ENCODE measurements around the gene ASIC4.

Gene ASIC4

DNA sequence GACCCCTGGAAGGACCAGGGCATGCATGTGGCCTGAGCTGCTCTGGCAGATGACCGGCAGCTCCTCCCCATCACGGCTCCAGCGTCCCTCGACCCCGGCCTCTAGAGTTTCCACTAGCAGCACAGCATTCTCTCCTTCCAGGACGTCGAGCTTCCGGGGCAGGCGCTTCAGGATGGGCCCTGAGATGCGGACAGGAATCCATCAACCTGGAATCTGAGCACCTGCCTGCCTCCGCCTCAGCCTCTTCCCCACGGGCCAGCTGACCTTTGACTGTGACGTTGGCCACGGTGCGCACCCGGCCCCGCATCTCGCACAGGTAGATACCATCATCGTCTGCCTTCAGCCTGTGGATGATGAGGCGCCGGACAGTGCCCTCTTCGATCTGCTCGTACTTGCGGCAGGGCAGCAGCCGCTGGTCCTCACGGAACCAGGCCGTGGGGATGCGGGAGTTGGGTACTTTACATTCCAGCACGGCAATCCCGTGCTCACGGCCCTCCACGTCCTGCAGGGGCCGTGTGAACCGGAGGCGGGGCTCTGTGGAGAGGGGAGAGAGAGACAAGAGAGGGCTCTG lies 53.6 kb downstream of the ASIC4 start:
- DNase-seq (ENCODE audit: low read depth), result no peak

- DNase-seq (ENCODE audit: low read depth), result no peak
Observed at GRCh38 chr2:219569041-219569440, 54.8 kb downstream of the ASIC4 start.

DNA sequence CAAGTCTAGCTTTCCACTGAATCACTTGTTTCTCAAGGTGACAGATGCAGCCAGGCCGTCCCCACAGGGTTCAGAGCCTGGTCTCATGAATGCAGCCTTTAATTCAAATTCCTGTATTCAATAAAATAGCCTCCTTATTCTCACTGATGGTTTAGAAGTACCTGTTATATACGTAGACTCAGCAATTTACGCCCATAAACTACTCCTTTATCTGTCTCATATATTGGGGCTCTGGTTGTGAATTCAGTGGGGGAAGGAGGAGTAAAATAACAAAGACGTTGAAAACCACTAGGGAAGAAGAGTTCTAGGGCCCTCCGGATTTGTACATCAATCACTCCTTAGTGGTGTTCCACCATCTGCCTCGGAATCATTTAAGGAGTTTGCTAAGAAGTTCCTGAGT lies 55.4 kb downstream of the ASIC4 start:
- no peak for DNase-seq (ENCODE audit: low read depth)

GRCh38 chr2:219570194-219570923 lies 56.1 kb downstream of the ASIC4 start:
- no peak for DNase-seq (ENCODE audit: low read depth)

- no peak for DNase-seq (ENCODE audit: low read depth)
Observed at GRCh38 chr2:219570924-219571310, 56.6 kb downstream of the ASIC4 start.

GRCh38 chr2:219571311-219572236 lies 57.3 kb downstream of the ASIC4 start, which contains the start of gene OBSL1:
Gene OBSL1 (minus strand): TSS chr2:219571539. CDS start chr2:219571232, 307 bp downstream.
- DNase-seq (ENCODE audit: low read depth), result no peak

GRCh38 chr2:219572237-219573001 lies 58.1 kb downstream of the ASIC4 start, which contains the start of gene INHA:
Gene INHA (plus strand): TSS chr2:219572310. CDS start chr2:219572375, 65 bp downstream.
- no peak for DNase-seq (ENCODE audit: low read depth)

- DNase-seq (ENCODE audit: low read depth), result no peak
Observed at GRCh38 chr2:219573166-219573565, 58.9 kb downstream of the ASIC4 start.

DNA sequence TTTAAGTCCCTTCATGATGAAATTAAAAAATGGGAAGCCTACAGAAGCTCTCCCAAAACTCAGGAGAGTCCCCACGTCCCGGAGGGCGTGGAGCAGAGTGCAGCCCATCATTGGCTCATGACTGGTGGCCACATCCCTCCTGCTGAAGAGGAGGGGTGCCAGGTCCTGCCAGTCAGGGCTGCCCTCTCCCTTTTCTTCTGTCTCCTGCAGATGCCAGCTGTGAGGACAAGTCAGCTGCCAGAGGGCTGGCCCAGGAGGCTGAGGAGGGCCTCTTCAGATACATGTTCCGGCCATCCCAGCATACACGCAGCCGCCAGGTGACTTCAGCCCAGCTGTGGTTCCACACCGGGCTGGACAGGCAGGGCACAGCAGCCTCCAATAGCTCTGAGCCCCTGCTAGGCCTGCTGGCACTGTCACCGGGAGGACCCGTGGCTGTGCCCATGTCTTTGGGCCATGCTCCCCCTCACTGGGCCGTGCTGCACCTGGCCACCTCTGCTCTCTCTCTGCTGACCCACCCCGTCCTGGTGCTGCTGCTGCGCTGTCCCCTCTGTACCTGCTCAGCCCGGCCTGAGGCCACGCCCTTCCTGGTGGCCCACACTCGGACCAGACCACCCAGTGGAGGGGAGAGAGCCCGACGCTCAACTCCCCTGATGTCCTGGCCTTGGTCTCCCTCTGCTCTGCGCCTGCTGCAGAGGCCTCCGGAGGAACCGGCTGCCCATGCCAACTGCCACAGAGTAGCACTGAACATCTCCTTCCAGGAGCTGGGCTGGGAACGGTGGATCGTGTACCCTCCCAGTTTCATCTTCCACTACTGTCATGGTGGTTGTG lies 60.4 kb downstream of the ASIC4 start:
- DNase-seq (ENCODE audit: low read depth), result no peak

- DNase-seq (ENCODE audit: low read depth), result no peak
Observed at GRCh38 chr2:219575566-219576504, 61.6 kb downstream of the ASIC4 start.

DNA sequence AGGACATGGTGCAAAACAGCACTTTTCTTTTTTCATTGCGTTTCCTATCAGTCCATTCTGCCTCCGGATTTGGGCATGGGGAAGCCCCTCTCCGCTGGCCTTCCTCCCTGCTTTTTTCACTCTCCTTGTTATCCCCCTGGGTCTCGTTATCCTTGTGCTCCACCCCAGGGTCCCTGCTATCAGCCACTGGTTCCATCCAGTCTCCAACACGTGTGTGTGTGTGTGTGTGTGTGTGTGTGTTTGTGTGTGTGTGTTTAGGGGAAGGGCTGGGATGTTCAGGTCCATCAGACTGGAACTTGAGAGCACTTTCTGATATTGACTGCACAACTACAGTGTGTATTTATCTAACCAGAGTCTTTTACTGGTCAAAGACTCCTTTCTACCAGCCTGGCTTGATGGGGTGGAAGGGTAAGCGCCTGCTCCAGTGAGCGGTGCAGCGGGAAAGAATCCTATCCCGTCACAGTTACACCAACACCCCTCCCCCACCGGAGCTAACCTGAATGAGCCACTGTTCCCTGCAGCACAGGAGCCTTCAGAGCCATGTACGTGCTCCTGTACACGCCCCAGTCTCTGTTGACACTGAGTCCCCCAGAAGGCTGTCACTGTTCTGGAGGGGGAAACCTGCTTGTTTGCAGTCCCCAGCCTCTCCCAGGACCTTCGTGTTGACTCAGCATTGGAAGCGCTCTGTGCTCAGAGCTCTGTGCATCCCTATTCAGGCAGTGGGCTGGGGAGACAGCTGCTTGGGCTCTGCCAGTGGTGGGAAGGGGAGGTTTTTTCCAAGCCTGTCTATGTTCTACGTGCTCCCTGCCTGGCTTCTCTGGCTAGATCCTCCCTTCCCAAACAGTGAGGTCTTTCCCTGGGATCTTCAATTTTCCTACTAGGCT lies 62.5 kb downstream of the ASIC4 start:
- DNase-seq (ENCODE audit: low read depth), result no peak

DNA sequence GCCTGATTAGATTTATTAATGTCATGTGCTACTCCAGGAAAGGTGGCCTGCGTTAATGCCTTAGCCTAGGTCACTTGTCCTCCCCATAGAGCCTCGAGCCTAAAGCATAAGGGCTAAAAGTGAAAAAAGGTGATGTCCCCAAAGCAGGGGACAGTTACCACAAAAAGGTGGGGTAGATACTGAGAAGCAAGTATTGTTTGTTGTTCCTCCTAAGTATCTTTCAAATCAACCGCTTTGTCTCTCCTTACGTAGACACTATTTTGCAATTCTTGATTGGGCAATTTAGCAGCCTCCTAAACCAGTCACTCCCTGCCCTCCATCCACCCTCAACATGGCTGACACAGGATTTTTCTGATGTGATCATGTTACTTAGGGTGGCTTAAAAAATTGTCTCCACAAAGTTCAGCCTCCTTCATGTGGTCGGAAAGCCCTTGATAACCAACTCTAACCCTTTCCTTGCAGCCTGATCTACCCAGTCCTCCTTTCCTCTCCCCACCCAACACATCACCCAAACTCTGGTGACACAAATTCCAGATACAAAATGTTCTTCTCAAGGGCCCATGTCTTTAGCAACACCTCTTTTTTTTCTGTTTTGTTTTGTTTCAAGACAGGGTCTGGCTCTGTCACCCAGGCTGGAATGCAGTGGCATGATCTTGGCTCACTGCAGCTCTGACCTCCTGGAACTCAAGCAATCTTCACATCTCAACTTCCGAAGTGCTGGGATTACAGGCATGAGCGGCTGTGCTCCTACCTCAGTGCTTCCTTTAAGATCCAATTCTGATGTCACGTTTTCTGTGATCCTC lies 64.7 kb downstream of the ASIC4 start:
- no peak for DNase-seq (ENCODE audit: low read depth)

- no peak for DNase-seq (ENCODE audit: low read depth)
Observed at GRCh38 chr2:219581346-219581745, 67.1 kb downstream of the ASIC4 start.

Measured in activated T-helper 1 cell treated with Interleukin-2 at 50 U/mL for 16 hours (primary cell).